Endothelial cell of umbilical vein (primary cell): ENCODE results near the gene OSBPL5. TPM values are rescaled to one million over a fixed set of nuclear protein-coding genes. Genes with fewer than 3 reads are reported as not detected.

ENCODE experiments used
- BruUV-seq: library from RNA; stranded (reverse); fragments of 400-500 nt; replicated peaks from 2 replicates; lab custom pipeline; 2021; lab: Mats Ljungman, UMichigan
- CTCF ChIA-PET: fragments of 300-600, 350-600 bp; sonication (Branson Sonifier 250); formaldehyde crosslinking; loops from one replicate; lab custom pipeline; 2021; ENCODE audit warnings: antibody characterized with exemption, inconsistent platforms; lab: Charles Lee
- POLR2A ChIA-PET: fragments of 300-600, 350-600 bp; sonication (Branson Sonifier 250); formaldehyde crosslinking; loops from one replicate; lab custom pipeline; 2021; ENCODE audit warnings: antibody characterized with exemption, inconsistent platforms; lab: Charles Lee
- DNase-seq: peaks from one replicate; pipeline ENCODE4 v3.0.0-alpha.2; 2011; ENCODE audit warnings: low read depth, low spot score
- FAIRE-seq: peaks from 2 replicates; lab custom pipeline; 2011; peaks lifted over from hg19 to GRCh38; lab: Jason Lieb, UNC
- H2AFZ ChIP-seq: 2 replicates; pipeline ENCODE4 v1.6.0; 2012; ENCODE audit warnings: low read depth, low read length, control low read depth, inconsistent platforms
- H3K27ac ChIP-seq: 2 replicates; pipeline ENCODE4 v1.5.1; 2011; ENCODE audit warnings: low read depth, mild to moderate bottlenecking, control low read depth, low read length, moderate library complexity; ENCODE audit not compliant: insufficient read depth
- H3K27me3 ChIP-seq, 2 experiments: 2 replicates each; pipeline versions ENCODE4 v1.6.0 to v1.6.1; 2011; ENCODE audit warnings: low read length in 2 of 2, mixed read lengths in 1 of 2; ENCODE audit not compliant: control insufficient read depth in 2 of 2, insufficient read depth in 2 of 2
- H3K36me3 ChIP-seq, 2 experiments: 2 replicates in 1 of 2; 3 replicates in 1 of 2; pipeline ENCODE4 v1.5.1; 2011; ENCODE audit warnings: low read length in 2 of 2, mild to moderate bottlenecking in 1 of 2, moderate library complexity in 1 of 2; ENCODE audit not compliant: control insufficient read depth in 2 of 2, insufficient read depth in 2 of 2; ENCODE audit errors: extremely low read depth in 1 of 2
- H3K4me1 ChIP-seq: 3 replicates; pipeline ENCODE4 v1.5.1; 2011; ENCODE audit warnings: mild to moderate bottlenecking, low read length; ENCODE audit not compliant: control insufficient read depth, insufficient read depth; ENCODE audit errors: extremely low read depth
- H3K4me2 ChIP-seq: 2 replicates; pipeline ENCODE4 v1.6.1; 2011; ENCODE audit warnings: low read length, control low read depth, mixed read lengths; ENCODE audit not compliant: insufficient read depth
- H3K4me3 ChIP-seq, 3 experiments: fragments of 200-600 bp in 1 of 3; sonication (generic), shearing (Covaris generic) in 1 of 3; replicated peaks in 1 of 3; 2 replicates each; pipeline ENCODE4 v1.5.1; 2011 to 2016; ENCODE audit warnings: control low read depth in 3 of 3, low read length in 3 of 3, mild to moderate bottlenecking in 2 of 3, inconsistent platforms in 1 of 3, low read depth in 1 of 3, moderate library complexity in 1 of 3; ENCODE audit not compliant: insufficient read depth in 1 of 3
- H3K79me2 ChIP-seq: 2 replicates; pipeline ENCODE4 v1.6.0; 2012; ENCODE audit warnings: low read length, inconsistent platforms; ENCODE audit not compliant: control insufficient read depth, insufficient read depth
- H3K9ac ChIP-seq: replicated peaks from 2 replicates; pipeline ENCODE3; 2011; ENCODE audit warnings: low read length, control low read depth; ENCODE audit not compliant: insufficient read depth; ENCODE audit errors: extremely low read depth
- H3K9me1 ChIP-seq: replicated peaks from 3 replicates; pipeline ENCODE4 v1.6.0; 2011; ENCODE audit warnings: mild to moderate bottlenecking, low read length; ENCODE audit not compliant: control insufficient read depth, insufficient read depth; ENCODE audit errors: extremely low read depth
- H3K9me3 ChIP-seq: replicated peaks from 2 replicates; pipeline ENCODE4 v1.5.1; 2012; ENCODE audit warnings: low read length, inconsistent platforms; ENCODE audit not compliant: control insufficient read depth, insufficient read depth
- H4K20me1 ChIP-seq: replicated peaks from 2 replicates; pipeline ENCODE3; 2011; ENCODE audit warnings: mild to moderate bottlenecking, low read length; ENCODE audit not compliant: control insufficient read depth, insufficient read depth; ENCODE audit errors: extremely low read depth
- CTCF ChIP-seq, 2 donors: IDR thresholded peaks; 1 replicate in 1 of 2; 2 replicates in 1 of 2; pipeline ENCODE4 v1.5.1; 2011; ENCODE audit warnings: low read length in 2 of 2, mild to moderate bottlenecking in 2 of 2, moderate library complexity in 2 of 2, control low read depth in 1 of 2, inconsistent platforms in 1 of 2, low read depth in 1 of 2; ENCODE audit not compliant: insufficient read depth in 1 of 2; ENCODE audit errors: extremely low read depth in 1 of 2
- EZH2 ChIP-seq: IDR thresholded peaks from 2 replicates; pipeline ENCODE4 v1.6.1; 2012; ENCODE audit warnings: borderline replicate concordance, low read depth, mild to moderate bottlenecking, moderate library complexity, low read length, inconsistent platforms; ENCODE audit not compliant: severe bottlenecking
- FOS ChIP-seq: IDR thresholded peaks from 2 replicates; pipeline ENCODE4 v1.6.1; 2011; ENCODE audit warnings: mild to moderate bottlenecking, low read length, moderate library complexity, borderline replicate concordance; ENCODE audit not compliant: insufficient read depth
- MYC ChIP-seq: IDR thresholded peaks from one replicate; pipeline ENCODE4 v1.6.1; 2011; ENCODE audit warnings: mild to moderate bottlenecking, low read depth, low read length
- POLR2A ChIP-seq: IDR thresholded peaks from 2 replicates; pipeline ENCODE4 v1.6.1; 2012; ENCODE audit warnings: low read depth, mild to moderate bottlenecking, control low read depth, low read length
- POLR2AphosphoS5 ChIP-seq: IDR thresholded peaks from 2 replicates; pipeline ENCODE4 v1.6.1; 2012; ENCODE audit warnings: low read depth, mild to moderate bottlenecking, control low read depth, low read length, moderate library complexity; ENCODE audit not compliant: insufficient read depth
- dilution Hi-C: fragments of 300-500 bp; cut with MboI; formaldehyde crosslinking; loops from one replicate; pipeline ENCODE4 v1.15.0; 2019; ENCODE audit warnings: low sequenced_read_pairs; ENCODE audit not compliant: extremely low pct_ligation_motif_present
- intact Hi-C: fragments of 100-400 bp; cut with micrococcal nuclease; formaldehyde crosslinking; loops from one replicate; pipeline ENCODE4 v1.10.0; 2022
- polyA plus RNA-seq, 4 experiments: library from polyadenylated mRNA; depleted of rRNA in 3 of 4; stranded (reverse) in 3 of 4; unstranded in 1 of 4; fragments of >200 nt; gene quantifications; 2 replicates each; pipeline versions ENCODE4 v1.2.1 to v1.2.3, GENCODE V29; 2011 to 2012; ENCODE audit warnings: missing spikeins in 1 of 4
- total RNA-seq: library from RNA; stranded (reverse); gene quantifications from 2 replicates; pipeline ENCODE4 v1.2.3, GENCODE V29; 2021
- TF ChIP-seq, protein P1 (sequence below): IDR thresholded peaks from 2 replicates; pipeline ENCODE4 v1.6.1; 2011; ENCODE audit not compliant: insufficient read depth, insufficient read length

OSBPL5 gene
- total and polyA plus RNA-seq, 2 donors (not counting 3 experiments of a cell fraction or from before 2014, with no cell fraction given): 8.7 to 37.7 TPM

DNA sequence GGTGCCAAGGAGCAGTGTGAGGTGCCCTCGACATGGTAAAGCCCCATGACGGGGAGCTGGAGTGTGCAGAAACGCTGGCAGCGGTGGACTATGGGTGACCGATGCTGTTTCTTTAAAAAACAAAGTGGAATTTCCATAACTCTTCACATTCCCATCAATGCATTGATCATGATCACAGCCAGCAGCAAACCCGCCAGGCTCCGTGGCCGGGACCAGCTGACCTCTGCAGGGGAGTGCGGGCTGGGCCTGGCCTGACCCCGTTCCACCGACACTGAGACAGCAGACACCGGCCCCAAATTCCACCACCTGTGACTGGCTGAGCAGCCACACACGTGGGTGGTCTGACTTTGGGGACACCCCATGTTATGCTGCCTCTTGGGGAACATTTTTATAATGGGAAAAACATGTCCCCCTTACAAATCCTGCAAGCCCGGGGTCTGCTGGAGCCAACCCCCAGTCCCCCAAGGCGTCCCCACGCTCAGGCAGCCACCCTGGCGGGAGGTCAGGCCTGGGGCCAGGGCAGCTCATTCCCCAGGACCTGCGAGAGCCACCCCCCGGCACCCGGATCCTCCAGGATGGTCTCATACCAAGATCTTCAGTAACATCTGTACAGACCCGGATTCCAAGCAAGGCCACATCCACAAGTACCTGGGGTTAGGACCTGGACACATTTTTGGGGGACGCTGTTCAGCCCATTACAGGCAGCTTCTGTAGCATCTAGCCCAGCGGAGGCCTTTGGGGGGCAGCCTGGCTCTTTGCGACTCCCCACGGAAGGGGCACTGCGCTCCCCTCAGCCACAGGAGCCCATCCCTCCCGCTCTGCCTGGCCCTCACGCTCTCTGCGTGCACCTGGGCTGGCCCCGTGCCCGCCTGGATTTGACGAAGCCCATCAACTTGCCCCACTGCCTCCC, 20.6 kb downstream of the OSBPL5 start:
- no peak for DNase-seq
- H4K20me1 ChIP-seq: no peaks in the 10 kb centered on the region
- H3K4me1 ChIP-seq: no peaks in the 10 kb centered on the region
- H3K4me2 ChIP-seq: no peak overlapping the region
- H3K27ac ChIP-seq: no peak overlapping the region
- POLR2A ChIA-PET: no interaction called here
- H3K9me3 ChIP-seq: no peaks in the 10 kb centered on the region
- no peaks in the 10 kb centered on the region for H3K9me1 ChIP-seq
- CTCF ChIA-PET: no interaction called here
- dilution Hi-C loops (no loop called here), intact Hi-C loops (no loop called here)
- BruUV-seq: no TSS peak
- no peak overlapping the region for H3K9ac ChIP-seq
- H3K36me3 ChIP-seq: no peaks in the 10 kb centered on the region
- FAIRE-seq: no peak
- no peak for TF ChIP-seq EZH2
- TF ChIP-seq FOS: no peak
- no peak for TF ChIP-seq POLR2A
- TF ChIP-seq POLR2AphosphoS5: no peak
- TF ChIP-seq CTCF (IDR thresholded peaks at IDR 0.05; ENCODE audit: extremely low read depth in 1 of 2, insufficient read depth in 1 of 2, low read depth in 1 of 2, low read length in 2 of 2): no peak
- TF ChIP-seq, protein P1, sequence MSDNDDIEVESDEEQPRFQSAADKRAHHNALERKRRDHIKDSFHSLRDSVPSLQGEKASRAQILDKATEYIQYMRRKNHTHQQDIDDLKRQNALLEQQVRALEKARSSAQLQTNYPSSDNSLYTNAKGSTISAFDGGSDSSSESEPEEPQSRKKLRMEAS: no peak
- TF ChIP-seq MYC: no peak
- no peaks in the 10 kb centered on the region for H3K27me3 ChIP-seq
- H3K79me2 ChIP-seq: no peaks in the 10 kb centered on the region
- H2AFZ ChIP-seq: no peak overlapping the region
- H3K4me3 ChIP-seq: no peak overlapping the region
